ENCODE measurements around the gene ANKLE2. TPM values are rescaled to one million over a fixed set of nuclear protein-coding genes. Genes with fewer than 3 reads are reported as not detected.

Gene ANKLE2
- total RNA-seq, 1 experiment from 2014 or later: 80.3 TPM

GRCh38 chr12:132775502-132776229 is 14.0 kb upstream of the ANKLE2 start:
- no peak overlapping the region for H3K56ac ChIP-seq (ENCODE audit: insufficient read length, low read depth, low read length)
- WGBS (ENCODE audit: extremely low coverage, insufficient read length, low lambda C conversion rate): no CpG with 5 or more reads among the region's 24 CpGs

More at GRCh38 chr12:132775502-132776229, 14.0 kb upstream of the ANKLE2 start:
- Histone ChIP-seq H3K14ac (ENCODE audit: insufficient read depth, low read length) (no peak overlapping the region), H3K23ac (ENCODE audit: insufficient read length, low read depth, low read length) (no peak overlapping the region), H3K79me2 (ENCODE audit: insufficient read depth, low read length) (no peaks in the 10 kb centered on the region), H2AK5ac (ENCODE audit: insufficient read length, low read length) (no peak overlapping the region), H4K5ac (ENCODE audit: insufficient read length, low read depth, low read length) (no peak overlapping the region), H2BK12ac (ENCODE audit: insufficient read length, low read depth, low read length) (no peak overlapping the region), H3K23me2 (ENCODE audit: insufficient read length, low read depth, low read length, poor library complexity, severe bottlenecking) (no peaks in the 10 kb centered on the region), H3K9ac (ENCODE audit: extremely low read depth, insufficient read length, low read length) (no peak overlapping the region), H4K8ac (replicated peaks; ENCODE audit: insufficient read length, low read depth, low read length) (no peak overlapping the region), H3K27me3 (ENCODE audit: insufficient read depth, low read length) (no peaks in the 10 kb centered on the region), H3K27ac (ENCODE audit: insufficient read length, low read depth, low read length) (no peak overlapping the region), H3K79me1 (ENCODE audit: insufficient read depth, low read depth, low read length, poor library complexity, severe bottlenecking) (no peaks in the 10 kb centered on the region), H3K18ac (ENCODE audit: insufficient read length, low read depth, low read length) (no peak overlapping the region), H2BK120ac (ENCODE audit: low read depth, low read length, poor library complexity, severe bottlenecking) (no peak overlapping the region), H2BK15ac (ENCODE audit: low read depth, low read length) (no peak overlapping the region), H4K91ac (ENCODE audit: insufficient read length, low read depth, low read length) (no peak overlapping the region), H2AFZ (ENCODE audit: low read length) (no peak overlapping the region), H4K20me1 (ENCODE audit: control insufficient read depth, insufficient read depth, insufficient read length) (no peaks in the 10 kb centered on the region), H3K9me3 (ENCODE audit: control insufficient read depth, low read depth, low read length) (no peaks in the 10 kb centered on the region), H2BK20ac (ENCODE audit: low read depth, low read length, poor library complexity, severe bottlenecking) (no peak overlapping the region), H2BK5ac (ENCODE audit: insufficient read length, low read length) (no peak overlapping the region), H3T11ph (ENCODE audit: low read length) (no peak overlapping the region), H3K4me1 (ENCODE audit: insufficient read depth, low read length) (no peaks in the 10 kb centered on the region), H3K4ac (ENCODE audit: low read depth, low read length) (no peak overlapping the region), H3K4me2 (ENCODE audit: insufficient read depth, insufficient read length, low read length) (no peak overlapping the region)
- Mint-ChIP-seq H3K4me1 (no peaks in the 10 kb centered on the region), H3K27ac (no peak overlapping the region), H3K36me3 (ENCODE audit: insufficient read depth in 1 of 3, low read depth in 3 of 3) (peaks cover 26 to 75% (median 64%) of the 10 kb centered on the region in 3 experiments), H3K9me3 (no peaks in the 10 kb centered on the region), H3K27me3 (ENCODE audit: low read depth) (peaks cover 1% of the 10 kb centered on the region; the same call in 1 of the 2 replicates), H3K4me3 (no peak overlapping the region)
- DNase-seq: no peak
- TF ChIP-seq CTCF (conservative IDR thresholded peaks at IDR 0.05): no peak
